Thyroid gland (tissue), 4 donors: ENCODE measurements around the gene AKAP12. TPM values are rescaled to one million over a fixed set of nuclear protein-coding genes. Genes with fewer than 3 reads are reported as not detected.
A peak's percentile ranks its signal among the peaks of the same experiment; 100 is the strongest.

Source experiments
- DNase-seq, 2 donors: peaks; one replicate each; pipeline ENCODE4 v3.0.0-alpha.2; 2019
- H3K27ac ChIP-seq, 3 donors: fragments of 200-600 bp; sonication (generic); 1 replicate in 2 of 3; 2 replicates in 1 of 3; pipeline ENCODE4 v1.5.1; 2016 to 2019; ENCODE audit warnings: mild to moderate bottlenecking in 1 of 3, moderate library complexity in 1 of 3
- H3K27me3 ChIP-seq: fragments of 200-600 bp; sonication (generic); one replicate; pipeline ENCODE4 v1.5.1; 2019
- H3K36me3 ChIP-seq, 2 donors: fragments of 200-600 bp; sonication (generic); one replicate each; pipeline ENCODE4 v1.5.1; 2016 to 2019
- H3K4me1 ChIP-seq, 2 donors: fragments of 200-600 bp; sonication (generic); one replicate each; pipeline ENCODE4 v1.5.1; 2017 to 2019
- H3K4me3 ChIP-seq, 3 donors: fragments of 200-600 bp; sonication (generic); replicated peaks in 1 of 3; 1 replicate in 2 of 3; 2 replicates in 1 of 3; pipeline ENCODE4 v1.5.1; 2016; ENCODE audit warnings: mild to moderate bottlenecking in 1 of 3
- H3K9me3 ChIP-seq: fragments of 200-600 bp; sonication (generic); one replicate; pipeline ENCODE4 v1.5.1; 2017
- CTCF ChIP-seq, 6 experiments: fragments of 200-600 bp in 3 of 6; fragments of 450-650 bp in 3 of 6; sonication (generic) in 3 of 6; IDR thresholded peaks; one replicate each; pipeline ENCODE4 v1.5.1; 2016 to 2019; ENCODE audit warnings: antibody characterized with exemption in 6 of 6, mild to moderate bottlenecking in 2 of 6, inconsistent platforms in 1 of 6, moderate library complexity in 1 of 6
- POLR2A ChIP-seq, 2 donors: fragments of 450-650 bp; IDR thresholded peaks; one replicate each; pipeline ENCODE4 v1.6.1; 2017; ENCODE audit warnings: antibody characterized with exemption in 2 of 2, mild to moderate bottlenecking in 2 of 2, moderate library complexity in 1 of 2
- WGBS, 2 donors: methylation state at CpG; one replicate each; pipeline ENCODE4 v1.1.5; 2017; 5-methylcytosine and 5-hydroxymethylcytosine counted together
- intact Hi-C: fragments of 100-400 bp; cut with DNase I; formaldehyde crosslinking; loops from one replicate; pipeline ENCODE4 v1.15.1; 2023
- total RNA-seq, 4 donors: library from RNA; depleted of rRNA; stranded (reverse); fragments of >200 nt; gene quantifications; one replicate each; pipeline ENCODE4 v1.2.3, GENCODE V29; 2016

Gene AKAP12
- total RNA-seq, 4 donors from 2014 or later = 50.7 to 108 (median 79.4) TPM

- intact Hi-C loops = no loop called here
- H3K27ac ChIP-seq = peak overlapping the region; percentile 8 to 77 (median 24)
- no peak overlapping the region for H3K4me3 ChIP-seq
- TF ChIP-seq CTCF (IDR thresholded peaks at IDR 0.05) (no peak), POLR2A (IDR thresholded peaks at IDR 0.05) (no peak)
- H3K4me1 ChIP-seq = peaks cover 23 to 44% of the 10 kb centered on the region in 2 donors
- H3K27me3 ChIP-seq = no peaks in the 10 kb centered on the region
- no peaks in the 10 kb centered on the region for H3K36me3 ChIP-seq
- DNase-seq = no peak
- 60 to 61% methylated on average over 4 of the region's 4 CpGs for WGBS, 2 donors
- no peaks in the 10 kb centered on the region for H3K9me3 ChIP-seq
Observed at GRCh38 chr6:151284548-151285017, 44.8 kb downstream of the AKAP12 start.

- no peak for TF ChIP-seq POLR2A (IDR thresholded peaks at IDR 0.05)
- TF ChIP-seq CTCF (IDR thresholded peaks at IDR 0.05) = no peak
- Histone ChIP-seq H3K9me3 (no peaks in the 10 kb centered on the region), H3K36me3 (no peaks in the 10 kb centered on the region), H3K27ac (peak overlapping the region in 2 of 3 donors; percentile 24 to 77), H3K4me3 (no peak overlapping the region), H3K27me3 (no peaks in the 10 kb centered on the region), H3K4me1 (peaks cover 23 to 49% of the 10 kb centered on the region in 2 donors)
- no peak for DNase-seq
- intact Hi-C loops = no loop called here
Observed at GRCh38 chr6:151285122-151285521, 45.4 kb downstream of the AKAP12 start.

GRCh38 chr6:151286214-151286613 lies 46.4 kb downstream of the AKAP12 start:
- TF ChIP-seq POLR2A (IDR thresholded peaks at IDR 0.05) = peak in 1 of 2 donors; percentile 9
- TF ChIP-seq CTCF (IDR thresholded peaks at IDR 0.05) = no peak
- Histone ChIP-seq H3K36me3 (no peaks in the 10 kb centered on the region), H3K4me1 (peaks cover 30 to 58% of the 10 kb centered on the region in 2 donors), H3K9me3 (no peaks in the 10 kb centered on the region), H3K27ac (peak overlapping the region; percentile 12 to 77 (median 36)), H3K27me3 (no peaks in the 10 kb centered on the region), H3K4me3 (no peak overlapping the region)
- intact Hi-C loops = no loop called here
- DNase-seq = peak; percentile 55 to 75
- 20 to 22% methylated on average over 7 of the region's 7 CpGs for WGBS, 2 donors

GRCh38 chr6:151288712-151289398 lies 49.1 kb downstream of the AKAP12 start:
- H3K4me3 ChIP-seq = no peak overlapping the region
- WGBS, 2 donors = 93 to 95% methylated on average over 10 of the region's 10 CpGs
- DNase-seq = no peak
- H3K9me3 ChIP-seq = no peaks in the 10 kb centered on the region
- no peak overlapping the region for H3K27ac ChIP-seq
- no peaks in the 10 kb centered on the region for H3K27me3 ChIP-seq
- TF ChIP-seq CTCF (IDR thresholded peaks at IDR 0.05) (no peak), POLR2A (IDR thresholded peaks at IDR 0.05) (no peak)
- H3K4me1 ChIP-seq = peaks cover 31 to 74% of the 10 kb centered on the region in 2 donors
- H3K36me3 ChIP-seq = no peaks in the 10 kb centered on the region
- intact Hi-C loops = no loop called here

GRCh38 chr6:151289399-151290007 lies 49.7 kb downstream of the AKAP12 start:
- TF ChIP-seq CTCF (IDR thresholded peaks at IDR 0.05) (no peak), POLR2A (IDR thresholded peaks at IDR 0.05) (no peak)
- Histone ChIP-seq H3K36me3 (no peaks in the 10 kb centered on the region), H3K27me3 (no peaks in the 10 kb centered on the region), H3K27ac (peak overlapping the region in 1 of 3 donors; percentile 26), H3K4me1 (peaks cover 34 to 74% of the 10 kb centered on the region in 2 donors), H3K9me3 (no peaks in the 10 kb centered on the region), H3K4me3 (no peak overlapping the region)
- 78 to 92% methylated on average over 2 of the region's 2 CpGs for WGBS, 2 donors
- no peak for DNase-seq
- intact Hi-C loops = no loop called here
